Measurements from ENCODE around the gene GRIN1.

The GRIN1 gene

GRCh38 chr9:137165250-137165836 lies 26.4 kb downstream of the GRIN1 start:
- DNase-seq, result no peak

DNA sequence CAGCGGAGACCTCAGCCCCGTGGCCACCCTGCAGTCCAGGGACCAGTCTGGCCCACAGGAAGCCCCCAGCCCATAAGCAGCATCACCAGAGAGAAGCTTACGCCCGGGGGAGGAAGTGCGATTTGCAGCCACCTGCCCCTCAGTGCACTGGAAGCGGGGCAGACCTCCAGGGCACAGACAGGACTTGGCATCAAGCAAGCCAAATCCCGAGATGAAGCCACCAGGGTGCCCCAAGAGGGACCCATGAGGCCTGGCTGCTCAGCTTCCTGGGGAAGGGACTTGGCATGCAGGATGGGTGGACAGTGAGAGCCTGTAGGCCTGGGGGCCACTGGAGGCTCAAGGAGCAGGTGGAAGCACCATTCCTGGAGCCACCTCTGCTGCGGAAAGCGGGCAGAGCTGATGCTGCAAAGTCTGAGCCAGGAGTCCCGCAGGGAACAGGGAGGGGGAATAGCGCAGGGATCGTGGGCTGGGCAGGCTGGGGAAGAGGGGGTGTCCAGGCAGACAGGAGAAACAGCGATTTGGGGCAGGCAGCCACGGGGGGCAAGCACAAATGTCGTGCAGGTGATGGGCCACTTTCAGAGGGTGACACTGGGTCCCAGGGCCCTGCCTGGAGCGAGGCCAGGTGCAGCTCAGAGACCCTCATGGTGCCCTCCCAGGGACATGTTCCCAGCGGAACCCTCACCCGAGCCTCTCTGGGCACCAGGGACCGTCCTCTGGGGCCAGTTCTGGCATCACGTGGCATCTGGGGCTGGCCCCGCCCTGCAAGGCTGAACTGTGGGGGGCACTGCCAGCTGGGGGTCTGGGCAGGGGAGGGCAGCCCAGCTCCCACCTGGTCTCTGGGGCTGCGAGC lies 27.7 kb downstream of the GRIN1 start:
- DNase-seq, result no peak

- DNase-seq, result peak in 1 of 2 experiments; percentile 31
Measured at GRCh38 chr9:137167277-137167746, 28.4 kb downstream of the GRIN1 start.

DNA sequence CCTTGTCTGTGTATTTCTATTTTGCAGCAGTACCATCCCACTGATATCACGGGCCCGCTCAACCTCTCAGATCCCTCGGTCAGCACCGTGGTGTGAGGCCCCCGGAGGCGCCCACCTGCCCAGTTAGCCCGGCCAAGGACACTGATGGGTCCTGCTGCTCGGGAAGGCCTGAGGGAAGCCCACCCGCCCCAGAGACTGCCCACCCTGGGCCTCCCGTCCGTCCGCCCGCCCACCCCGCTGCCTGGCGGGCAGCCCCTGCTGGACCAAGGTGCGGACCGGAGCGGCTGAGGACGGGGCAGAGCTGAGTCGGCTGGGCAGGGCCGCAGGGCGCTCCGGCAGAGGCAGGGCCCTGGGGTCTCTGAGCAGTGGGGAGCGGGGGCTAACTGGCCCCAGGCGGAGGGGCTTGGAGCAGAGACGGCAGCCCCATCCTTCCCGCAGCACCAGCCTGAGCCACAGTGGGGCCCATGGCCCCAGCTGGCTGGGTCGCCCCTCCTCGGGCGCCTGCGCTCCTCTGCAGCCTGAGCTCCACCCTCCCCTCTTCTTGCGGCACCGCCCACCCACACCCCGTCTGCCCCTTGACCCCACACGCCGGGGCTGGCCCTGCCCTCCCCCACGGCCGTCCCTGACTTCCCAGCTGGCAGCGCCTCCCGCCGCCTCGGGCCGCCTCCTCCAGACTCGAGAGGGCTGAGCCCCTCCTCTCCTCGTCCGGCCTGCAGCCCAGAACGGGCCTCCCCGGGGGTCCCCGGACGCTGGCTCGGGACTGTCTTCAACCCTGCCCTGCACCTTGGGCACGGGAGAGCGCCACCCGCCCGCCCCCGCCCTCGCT lies 29.0 kb downstream of the GRIN1 start:
- peak in 1 of 2 experiments; percentile 56 for DNase-seq

GRCh38 chr9:137168573-137168903 lies 29.6 kb downstream of the GRIN1 start:
- DNase-seq, result peak in 1 of 2 experiments; percentile 55

DNA sequence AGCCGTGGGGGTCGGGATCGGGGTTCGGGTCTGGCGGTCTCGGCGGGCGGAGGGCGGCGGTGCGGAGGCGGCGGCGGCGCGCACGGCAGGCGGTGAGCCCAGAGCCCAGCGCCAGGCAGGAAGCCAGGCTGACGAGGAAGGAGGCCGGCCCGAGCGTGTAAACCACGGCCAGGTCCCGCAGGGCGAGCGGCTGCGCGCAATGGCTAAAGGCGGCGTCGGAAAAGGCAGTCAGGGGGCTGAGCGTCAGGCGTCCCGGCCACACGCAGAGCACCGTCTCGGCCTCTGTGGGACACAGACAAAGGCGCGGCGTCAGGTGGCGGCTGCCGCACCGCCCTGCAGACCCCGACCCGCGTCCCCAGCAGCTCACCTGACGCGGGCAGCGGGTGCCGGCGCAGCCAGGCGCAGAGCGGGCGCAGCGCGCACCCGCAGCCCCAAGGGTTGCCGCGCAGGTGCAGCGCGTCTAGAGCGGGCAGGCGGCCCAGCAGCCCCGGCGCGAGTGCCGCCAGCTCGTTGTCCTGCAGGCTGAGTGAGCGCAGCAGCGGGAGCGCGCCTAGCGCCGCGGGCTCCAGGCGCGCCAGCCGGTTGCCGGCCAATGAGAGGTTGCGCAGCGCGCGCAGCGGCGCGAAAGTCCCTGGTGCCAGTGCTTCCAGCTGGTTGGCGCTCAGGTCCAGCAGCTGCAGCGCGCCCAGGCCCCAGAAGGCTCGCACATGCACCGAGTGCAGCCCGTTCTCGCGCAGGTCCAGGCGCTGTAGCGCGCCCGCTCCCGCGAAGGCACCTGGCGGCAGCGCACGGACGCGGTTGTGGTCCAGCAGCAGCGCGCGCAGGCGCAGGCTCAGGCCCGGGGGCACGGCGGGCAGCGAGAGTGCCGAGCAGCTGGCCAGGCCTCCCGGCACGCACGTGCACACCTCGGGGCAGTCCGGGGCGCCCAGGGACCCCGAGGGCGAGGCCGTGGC lies 30.2 kb downstream of the GRIN1 start:
- peak; percentile 47 to 89 for DNase-seq

GRCh38 chr9:137169896-137170358 lies 31.0 kb downstream of the GRIN1 start, which contains the start of gene LRRC26:
Gene LRRC26, minus strand, starts transcription at chr9:137170051. Its CDS starts 108 bp downstream, at chr9:137169943.
- no peak for DNase-seq

- no peak for DNase-seq
Measured at GRCh38 chr9:137170486-137171148, 31.7 kb downstream of the GRIN1 start.

DNA sequence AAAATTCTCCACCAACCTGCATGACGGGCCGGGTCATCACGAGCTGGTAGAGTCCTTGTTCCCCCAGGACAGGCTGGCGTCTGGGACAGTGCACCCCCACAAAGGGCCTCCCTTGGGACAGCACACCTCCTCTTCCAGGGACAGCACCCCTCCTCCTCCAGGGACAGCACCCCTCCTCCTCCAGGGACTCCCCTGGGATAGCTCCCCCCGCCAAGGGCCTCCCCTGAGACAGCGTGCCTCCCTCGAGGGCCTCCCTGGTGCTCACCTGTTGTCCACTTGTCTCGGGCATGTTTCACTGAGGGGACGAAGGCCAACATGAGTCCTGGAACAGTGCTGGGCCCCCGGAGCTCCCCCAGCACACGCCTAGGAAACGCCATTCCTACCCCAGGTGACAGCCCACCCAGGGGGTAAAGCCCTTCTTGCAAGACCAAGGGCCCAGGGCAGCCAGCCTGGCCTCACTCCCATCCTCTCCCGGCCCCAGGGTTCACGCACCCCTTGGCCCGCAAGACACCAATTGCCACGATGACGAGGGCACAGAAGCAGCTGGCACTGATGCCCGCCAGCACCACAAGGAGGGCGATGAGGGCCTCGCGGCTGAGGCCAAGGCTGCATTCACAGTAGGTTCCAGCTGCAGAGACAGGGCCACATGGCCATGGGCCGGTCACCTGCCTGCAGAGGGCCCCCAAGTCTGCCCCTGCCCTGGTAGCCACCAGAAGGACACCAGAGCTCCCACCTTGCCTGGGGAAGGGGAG lies 32.4 kb downstream of the GRIN1 start:
- no peak for DNase-seq

DNA sequence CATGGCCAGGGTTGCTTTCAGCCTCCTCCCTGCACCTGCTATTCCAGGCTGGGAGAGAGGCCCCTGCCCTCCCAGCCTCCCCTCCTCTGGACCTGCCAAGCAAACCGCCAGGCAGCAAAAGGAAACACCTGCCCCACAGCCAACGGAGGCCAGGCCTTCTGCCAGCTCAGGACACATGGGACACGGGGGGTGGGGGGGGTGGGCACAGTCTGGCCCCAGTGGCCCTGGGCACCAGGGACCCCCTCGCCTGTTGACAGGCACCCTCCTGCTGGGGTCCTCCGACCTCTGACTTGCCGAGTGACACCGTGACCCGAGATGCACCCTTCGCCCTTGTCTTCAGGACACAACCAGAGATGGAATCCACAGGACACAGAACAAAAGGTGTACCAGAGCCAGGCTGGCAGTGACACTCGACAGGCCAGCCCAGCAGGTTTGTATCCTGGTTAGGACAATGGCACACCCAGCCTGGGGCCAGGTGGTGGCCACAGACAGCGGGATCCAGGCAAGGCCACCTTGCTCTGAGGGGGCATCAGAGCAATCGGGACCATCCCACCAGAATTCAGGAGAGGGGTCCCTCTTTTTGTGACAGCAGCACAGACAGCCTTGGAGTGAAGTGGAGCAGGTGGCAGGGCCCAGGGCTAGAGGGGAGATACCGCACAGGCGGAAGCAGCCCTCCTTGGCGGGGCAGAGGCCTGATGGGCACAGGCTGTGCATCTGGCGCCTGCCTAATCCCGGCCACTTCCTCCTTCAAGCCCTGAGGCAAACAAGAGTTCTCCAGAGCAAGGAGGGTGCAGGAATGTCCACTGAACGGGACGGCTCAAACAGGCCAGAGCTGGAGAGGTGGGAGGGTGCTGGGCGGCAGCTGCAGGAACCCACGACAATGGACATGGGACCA lies 34.2 kb downstream of the GRIN1 start:
- DNase-seq, result peak in 1 of 2 experiments; percentile 49

DNA sequence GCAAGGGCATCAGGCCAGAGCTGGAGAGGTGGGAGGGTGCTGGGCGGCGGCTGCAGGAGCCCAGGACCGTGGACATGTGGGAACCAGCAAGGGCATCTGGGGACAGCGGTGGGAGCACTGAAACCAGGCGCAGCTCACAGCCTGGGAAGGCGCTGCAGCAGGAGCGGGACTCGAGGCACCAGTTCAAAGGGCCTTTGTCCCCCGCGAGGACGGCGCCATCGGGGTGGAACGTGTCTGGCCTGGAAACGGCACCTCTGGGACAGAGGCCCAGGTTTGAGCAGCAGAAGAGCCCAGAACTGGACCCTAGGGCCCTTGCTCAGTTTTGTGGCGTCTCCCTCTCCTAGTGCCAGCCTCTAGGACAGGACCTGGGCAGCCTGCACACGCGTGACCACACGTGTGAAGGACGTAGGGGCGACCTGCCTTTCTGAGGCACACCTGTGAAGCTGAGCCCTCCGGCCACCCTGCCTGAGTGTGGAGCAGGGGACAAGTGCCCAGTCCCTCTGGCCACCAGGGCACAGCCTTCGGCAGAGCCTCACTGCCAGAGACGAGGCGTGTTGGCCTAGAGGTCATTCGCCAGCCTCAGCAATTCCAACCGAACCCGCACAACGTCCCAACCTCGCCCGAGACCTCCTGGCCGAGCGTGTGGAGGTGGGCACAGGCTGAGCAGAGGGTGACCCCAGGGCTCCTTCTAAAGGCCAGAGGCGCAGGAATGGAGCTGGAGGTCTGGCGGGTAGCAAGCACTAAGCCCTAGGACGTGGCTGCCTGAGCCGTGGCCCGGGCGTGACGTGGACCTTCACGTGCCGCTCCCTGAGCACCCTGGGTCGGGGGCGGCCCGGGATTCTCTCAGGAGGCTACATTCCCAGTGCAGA lies 35.1 kb downstream of the GRIN1 start:
- DNase-seq, result no peak

DNA sequence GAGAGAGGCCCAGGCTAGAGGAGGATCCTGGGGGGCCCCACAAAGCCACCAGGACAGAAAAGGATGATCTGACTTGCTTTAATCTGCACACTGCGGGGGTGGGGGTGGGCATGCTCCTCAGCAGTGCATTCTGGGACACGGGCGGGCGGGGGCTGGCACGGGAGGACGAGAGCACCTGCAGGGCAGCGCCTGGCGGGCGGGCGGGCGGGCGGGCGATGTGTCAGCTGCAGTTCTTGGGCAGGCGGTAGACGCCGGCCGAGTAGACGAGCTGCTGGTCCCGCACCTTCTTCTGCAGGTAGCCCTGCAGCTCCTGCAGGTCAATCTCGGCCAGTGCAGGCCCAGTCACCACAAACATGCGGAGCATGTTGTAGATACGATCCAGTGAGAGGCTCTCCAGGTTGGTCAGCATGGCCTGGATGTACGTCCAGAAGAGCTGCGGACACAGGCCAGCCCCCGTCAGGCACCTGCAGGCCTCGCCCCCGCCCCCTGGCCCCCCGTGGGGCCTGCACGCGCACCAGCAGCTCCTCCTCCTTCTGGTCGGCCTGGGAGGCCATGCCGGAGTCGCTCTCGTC lies 35.9 kb downstream of the GRIN1 start:
- no peak for DNase-seq

GRCh38 chr9:137175345-137175961 lies 36.5 kb downstream of the GRIN1 start:
- DNase-seq, result no peak

DNA sequence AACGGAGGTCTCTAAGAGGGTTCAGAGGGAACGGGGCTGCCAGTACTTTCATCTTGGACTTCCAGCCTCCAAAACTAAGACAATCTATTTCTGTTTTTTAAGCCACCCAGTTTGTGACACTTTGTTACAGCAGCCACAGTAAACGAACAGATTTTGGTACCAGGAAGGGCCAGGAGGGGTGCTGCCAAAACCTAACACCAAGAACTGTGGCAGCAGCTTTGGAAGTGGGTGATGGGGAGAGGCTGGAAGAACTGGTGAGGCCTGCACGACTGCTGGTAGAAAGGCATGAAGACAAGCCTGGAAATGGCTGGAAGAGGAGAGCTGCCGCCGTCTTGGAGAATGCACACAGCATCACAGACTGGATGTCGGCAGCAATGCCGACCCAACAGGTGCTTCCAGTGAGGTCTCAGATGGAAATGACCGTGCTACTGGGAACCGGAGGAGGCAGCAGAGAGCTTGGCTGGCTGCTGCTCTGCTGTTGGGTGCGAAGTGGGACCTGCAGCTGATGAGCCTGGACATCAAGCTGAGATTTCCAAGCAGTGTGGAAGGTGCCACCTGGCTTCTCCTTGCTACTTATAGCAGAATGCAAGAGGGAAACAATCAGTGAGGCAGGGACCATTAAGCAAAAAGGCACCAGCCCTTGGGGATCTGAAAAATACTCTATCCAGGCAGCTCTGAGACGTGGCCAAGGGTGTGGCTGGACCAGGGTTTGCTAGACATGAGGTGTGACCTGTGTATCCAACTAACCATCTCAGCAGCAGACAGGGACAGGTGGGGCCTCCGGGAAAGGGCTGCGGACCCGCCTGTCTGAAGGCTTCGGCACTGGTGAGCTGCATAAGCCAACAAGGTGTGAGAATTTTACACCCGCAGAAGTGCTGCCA lies 37.6 kb downstream of the GRIN1 start:
- DNase-seq, result peak in 1 of 2 experiments; percentile 69

DNA sequence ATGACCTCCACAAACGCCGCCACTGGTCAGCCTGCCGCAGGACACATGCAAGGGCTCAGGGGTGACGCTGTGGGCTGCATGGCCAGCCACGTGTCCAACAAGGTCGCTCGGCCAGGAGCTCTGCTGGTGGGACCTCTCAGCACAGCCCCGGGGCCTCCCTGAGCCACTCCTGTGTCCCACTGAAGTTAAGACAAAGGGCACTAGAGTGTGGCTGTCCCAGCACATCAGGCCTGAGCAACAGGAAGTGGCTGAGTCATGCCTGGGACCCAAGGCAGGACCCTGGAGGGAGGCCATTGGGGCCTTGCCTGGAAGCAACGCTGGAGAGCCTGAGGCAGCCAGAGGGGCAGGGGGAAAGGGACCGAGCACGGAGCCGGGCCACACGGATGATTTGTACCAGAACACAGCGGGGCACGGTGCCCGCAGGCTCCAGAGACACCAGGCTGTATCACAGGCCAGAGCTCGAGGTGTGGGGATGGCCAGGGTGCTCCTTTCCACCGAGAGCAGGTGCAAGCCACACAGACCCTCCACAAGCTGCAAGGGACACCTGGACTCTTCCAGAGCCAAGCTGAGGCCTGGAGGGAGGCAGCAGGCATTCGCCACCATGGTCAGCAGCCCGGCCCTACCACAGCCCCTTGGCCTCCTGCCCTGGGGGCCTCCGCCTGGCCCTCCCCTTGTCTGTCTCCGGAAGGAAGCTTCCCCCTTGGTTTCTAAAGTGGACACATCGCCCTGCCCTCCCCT lies 39.4 kb downstream of the GRIN1 start:
- no peak for DNase-seq

Measured in NCI-H526 (cell line).